Measurements from ENCODE around the gene SLC44A1.

- TF ChIP-seq CTCF (IDR thresholded peaks at IDR 0.05), result no peak
- TF ChIP-seq POLR2A (IDR thresholded peaks at IDR 0.05), result no peak
Observed at GRCh38 chr9:105269593-105269992, 25.1 kb downstream of the SLC44A1 start.

Data from tibial nerve (tissue), 3 donors.